ENCODE measurements around the gene RPL27A. TPM values are rescaled to one million over a fixed set of nuclear protein-coding genes. Genes with fewer than 3 reads are reported as not detected.

Gene RPL27A
- polyA plus RNA-seq, 1 of the 3 experiments (the other 2 are of a cell fraction), result 1,162 TPM

- 82% methylated on average over 10 of the region's 13 CpGs for WGBS (ENCODE audit: low lambda C conversion rate)
- H3K9me2 ChIP-seq, result no peaks in the 10 kb centered on the region
- H3K9me3 ChIP-seq, result no peaks in the 10 kb centered on the region
- H3K4me3 ChIP-seq (ENCODE audit: low read depth in 2 of 2, low read length in 1 of 2), result no peak overlapping the region
- H3K27me3 ChIP-seq (ENCODE audit: insufficient read depth), result no peaks in the 10 kb centered on the region
- H3K9ac ChIP-seq, result no peak overlapping the region
- peaks cover 30% of the 10 kb centered on the region for H3F3A ChIP-seq (replicated peaks; ENCODE audit: insufficient read depth)
- TF ChIP-seq USF1 (IDR thresholded peaks at IDR 0.05; ENCODE audit: borderline replicate concordance, low read depth), result no peak
- no peak for TF ChIP-seq MXI1 (IDR thresholded peaks at IDR 0.05; ENCODE audit: low read depth, low read length)
- no peak for TF ChIP-seq RAD21 (IDR thresholded peaks at IDR 0.05; ENCODE audit: low read length)
- peak; percentile 83 for TF ChIP-seq PBX3 (IDR thresholded peaks at IDR 0.05)
- peaks cover 10 to 13% of the 10 kb centered on the region in 2 experiments for H3K36me3 ChIP-seq (replicated peaks in 1 of 2; ENCODE audit: control insufficient read depth in 1 of 2, insufficient read depth in 2 of 2, low read length in 1 of 2)
- H3K4me2 ChIP-seq, result no peak overlapping the region; the same call in 1 of the 2 replicates
- ChIA-PET POLR2A (no interaction called here), CTCF (no interaction called here)
- no peaks in the 10 kb centered on the region; the same call in 1 of the 2 replicates for H4K20me1 ChIP-seq (ENCODE audit: insufficient read depth)
- H3K4me1 ChIP-seq (ENCODE audit: control insufficient read depth in 1 of 2, insufficient read depth in 2 of 2, low read depth in 1 of 2, low read length in 1 of 2), result peaks cover 29 to 58% of the 10 kb centered on the region in 2 experiments; a peak in 3 of 4 replicates
- H3K27ac ChIP-seq (ENCODE audit: low read depth in 2 of 2, low read length in 1 of 2), result peak overlapping the region; percentile 80 to 96
- DNase-seq, result no peak
- peaks cover 22% of the 10 kb centered on the region; the same call in 1 of the 2 replicates for H3K79me2 ChIP-seq (ENCODE audit: insufficient read depth)
- H2AFZ ChIP-seq (ENCODE audit: low read depth), result no peak overlapping the region
These were observed 39.3 kb downstream of the RPL27A start for GRCh38 chr11:8721609-8722500.

GRCh38 chr11:8722809-8723208 is 40.2 kb downstream of the RPL27A start:
- peaks cover 7 to 9% of the 10 kb centered on the region in 2 experiments for H3K36me3 ChIP-seq (replicated peaks in 1 of 2; ENCODE audit: control insufficient read depth in 1 of 2, insufficient read depth in 2 of 2, low read length in 1 of 2)
- DNase-seq, result no peak
- H3K4me2 ChIP-seq, result no peak overlapping the region
- no peaks in the 10 kb centered on the region for H3K9me2 ChIP-seq
- ChIA-PET POLR2A (no interaction called here), CTCF (no interaction called here)
- H4K20me1 ChIP-seq (ENCODE audit: insufficient read depth), result no peaks in the 10 kb centered on the region; the same call in 1 of the 2 replicates
- peak overlapping the region; percentile 30 to 96; a peak in 2 of 4 replicates for H3K27ac ChIP-seq (ENCODE audit: low read depth in 2 of 2, low read length in 1 of 2)
- H3K9ac ChIP-seq, result no peak overlapping the region
- no peaks in the 10 kb centered on the region for H3K27me3 ChIP-seq (ENCODE audit: insufficient read depth)
- peaks cover 13% of the 10 kb centered on the region; the same call in 1 of the 2 replicates for H3K79me2 ChIP-seq (ENCODE audit: insufficient read depth)
- H3K4me3 ChIP-seq (ENCODE audit: low read depth in 2 of 2, low read length in 1 of 2), result no peak overlapping the region
- H3K9me3 ChIP-seq, result no peaks in the 10 kb centered on the region
- TF ChIP-seq NFIC (IDR thresholded peaks at IDR 0.05; ENCODE audit: borderline replicate concordance), result no peak
- TF ChIP-seq ELF1 (IDR thresholded peaks at IDR 0.05), result no peak
- TF ChIP-seq RAD21 (IDR thresholded peaks at IDR 0.05; ENCODE audit: low read length), result no peak
- no peak for TF ChIP-seq MAX (IDR thresholded peaks at IDR 0.05; ENCODE audit: low read depth)
- TF ChIP-seq EP300 (IDR thresholded peaks at IDR 0.05; ENCODE audit: borderline replicate concordance in 1 of 2, low read depth in 1 of 2, low read length in 1 of 2), result no peak
- no peak for TF ChIP-seq REST (IDR thresholded peaks at IDR 0.05; ENCODE audit: low read depth, low read length)
- TF ChIP-seq USF2 (IDR thresholded peaks at IDR 0.05; ENCODE audit: borderline replicate concordance, low read depth, low read length), result no peak
- no peak for TF ChIP-seq TAF1 (IDR thresholded peaks at IDR 0.05; ENCODE audit: borderline replicate concordance, low read depth, low read length)
- no peak for TF ChIP-seq ZBTB33 (IDR thresholded peaks at IDR 0.05; ENCODE audit: borderline replicate concordance, low read depth)
- TF ChIP-seq FOXJ3 (CRISPR knock-in tag; IDR thresholded peaks at IDR 0.05), result no peak
- 96% methylated on average over 3 of the region's 3 CpGs for WGBS (ENCODE audit: low lambda C conversion rate)
- H3F3A ChIP-seq (replicated peaks; ENCODE audit: insufficient read depth), result peaks cover 35% of the 10 kb centered on the region
- no peak overlapping the region for H2AFZ ChIP-seq (ENCODE audit: low read depth)
- peaks cover 26 to 58% of the 10 kb centered on the region in 2 experiments; a peak in 3 of 4 replicates for H3K4me1 ChIP-seq (ENCODE audit: control insufficient read depth in 1 of 2, insufficient read depth in 2 of 2, low read depth in 1 of 2, low read length in 1 of 2)
